Mammary epithelial cell (primary cell): ENCODE measurements around the gene VPS72.

ENCODE experiments used
- CTCF ChIP-seq, 2 donors: IDR thresholded peaks in 1 of 2; conservative IDR thresholded peaks in 1 of 2; 2 replicates each; pipeline ENCODE4 v1.5.1; 2011 to 2012; ENCODE audit warnings: inconsistent platforms in 2 of 2, low read length in 2 of 2, mild to moderate bottlenecking in 2 of 2, control low read depth in 1 of 2, low read depth in 1 of 2; ENCODE audit not compliant: insufficient read depth in 1 of 2; ENCODE audit errors: extremely low read depth in 1 of 2
- EZH2 ChIP-seq: IDR thresholded peaks from 2 replicates; pipeline ENCODE4 v1.6.1; 2012; ENCODE audit warnings: low read length, inconsistent platforms, borderline replicate concordance

GRCh38 chr1:151135433-151136385, 54.3 kb downstream of the VPS72 start:
- TF ChIP-seq CTCF (conservative IDR thresholded peaks at IDR 0.05 in 1 of 2, IDR thresholded peaks at IDR 0.05 in 1 of 2; ENCODE audit: extremely low read depth in 1 of 2, insufficient read depth in 1 of 2, low read depth in 1 of 2, low read length in 2 of 2) (no peak), EZH2 (no peak)
